Tongue (tissue), 2 donors: Measurements from ENCODE around the gene LLGL2. TPM values are rescaled to one million over a fixed set of nuclear protein-coding genes. Genes with fewer than 3 reads are reported as not detected.

Source experiments
- DNase-seq: peaks from one replicate; pipeline ENCODE4 v3.0.0-alpha.2; 2015
- total RNA-seq: library from RNA; depleted of rRNA; stranded (reverse); fragments of >200 nt; gene quantifications from one replicate; pipeline ENCODE4 v1.2.3, GENCODE V29; 2014

Gene LLGL2
- total RNA-seq, 1 donor from 2014 or later: 19.9 TPM

DNA sequence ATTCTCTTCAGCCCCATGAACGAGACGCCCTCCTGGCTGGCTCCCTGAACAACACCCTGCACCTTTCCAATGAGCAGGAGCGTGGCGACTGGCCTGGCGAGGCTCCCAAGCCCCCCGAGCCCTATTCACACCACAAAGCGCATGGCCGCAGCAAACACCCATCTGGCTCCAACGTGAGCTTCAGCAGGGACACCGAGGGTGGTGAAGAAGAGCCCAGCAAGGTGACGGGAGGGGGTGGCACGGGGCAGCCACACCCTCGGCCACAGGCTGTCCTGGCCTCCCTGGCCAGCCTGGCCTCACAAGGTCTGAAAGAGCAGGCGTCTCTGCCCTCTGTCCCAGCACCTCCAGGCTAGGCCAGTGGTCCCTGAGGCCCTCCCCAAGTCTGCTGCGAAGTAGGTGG lies 33.8 kb upstream of the LLGL2 start:
- DNase-seq: no peak

DNA sequence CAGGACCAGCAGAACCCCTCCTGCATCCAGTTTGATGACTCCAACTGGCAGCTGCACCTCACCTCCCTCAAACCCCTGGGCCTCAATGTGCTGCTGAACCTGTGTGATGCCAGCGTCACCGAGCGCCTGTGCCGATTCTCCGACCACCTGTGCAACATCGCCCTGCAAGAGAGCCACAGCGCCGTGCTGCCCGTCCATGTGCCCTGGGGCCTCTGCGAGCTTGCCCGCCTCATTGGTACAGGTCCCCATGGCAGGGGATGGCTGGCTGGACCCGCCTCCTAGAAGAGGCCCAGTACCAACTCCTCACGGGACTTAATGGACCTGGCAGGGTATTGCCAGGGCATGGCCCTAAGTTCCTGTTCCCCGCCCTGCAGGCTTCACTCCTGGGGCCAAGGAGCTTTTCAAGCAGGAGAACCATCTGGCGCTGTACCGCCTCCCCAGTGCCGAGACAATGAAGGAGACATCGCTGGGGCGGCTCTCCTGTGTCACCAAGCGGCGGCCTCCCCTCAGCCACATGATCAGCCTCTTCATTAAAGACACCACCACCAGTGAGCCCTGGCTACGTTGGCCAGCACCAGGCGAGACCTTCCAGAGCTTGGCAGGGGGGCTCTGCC lies 32.8 kb upstream of the LLGL2 start:
- no peak for DNase-seq

DNA sequence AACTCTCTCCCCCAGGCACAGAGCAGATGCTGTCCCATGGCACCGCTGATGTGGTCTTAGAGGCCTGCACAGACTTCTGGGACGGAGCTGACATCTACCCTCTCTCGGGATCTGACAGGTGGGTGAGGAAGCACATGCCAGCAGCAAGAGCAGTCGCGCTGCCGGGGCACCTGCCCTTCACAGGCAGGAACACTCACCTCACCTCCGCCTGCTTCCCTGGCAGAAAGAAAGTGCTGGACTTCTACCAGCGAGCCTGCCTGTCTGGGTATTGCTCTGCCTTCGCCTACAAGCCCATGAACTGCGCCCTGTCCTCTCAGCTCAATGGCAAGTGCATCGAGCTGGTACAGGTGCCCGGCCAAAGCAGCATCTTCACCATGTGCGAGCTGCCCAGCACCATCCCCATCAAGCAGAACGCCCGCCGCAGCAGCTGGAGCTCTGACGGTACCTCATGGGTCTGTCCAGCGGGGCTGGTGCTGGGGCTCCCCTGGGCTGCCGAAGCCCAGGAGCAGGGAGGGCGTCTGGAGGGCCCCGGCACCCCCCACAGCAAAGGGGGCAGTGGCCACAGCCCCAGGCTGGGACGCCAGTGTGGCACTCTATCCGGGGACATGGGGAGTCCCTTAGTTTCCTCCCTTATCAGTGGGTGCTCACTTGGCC lies 31.9 kb upstream of the LLGL2 start:
- DNase-seq: no peak

DNA sequence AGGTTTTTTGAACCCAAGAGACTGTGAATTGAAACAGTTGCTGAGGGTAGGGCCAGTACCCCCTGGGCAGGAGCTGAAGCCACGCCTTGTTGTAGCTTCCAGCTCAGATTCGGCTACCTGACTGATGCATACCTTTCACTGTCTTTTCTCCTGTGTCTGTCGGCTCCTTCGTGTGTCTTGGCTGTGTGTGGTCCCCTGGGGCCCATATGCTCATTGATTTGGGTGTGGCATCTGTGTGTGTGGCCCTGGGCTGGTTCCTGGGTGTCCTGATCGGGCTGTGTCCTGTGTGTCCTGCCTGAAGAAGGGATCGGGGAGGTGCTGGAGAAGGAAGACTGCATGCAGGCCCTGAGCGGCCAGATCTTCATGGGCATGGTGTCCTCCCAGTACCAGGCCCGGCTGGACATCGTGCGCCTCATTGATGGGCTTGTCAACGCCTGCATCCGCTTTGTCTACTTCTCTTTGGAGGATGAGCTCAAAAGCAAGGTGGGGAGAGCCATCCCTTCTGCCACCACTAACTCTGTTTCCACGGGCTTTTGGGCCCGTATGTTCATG lies 31.1 kb upstream of the LLGL2 start:
- no peak for DNase-seq

DNA sequence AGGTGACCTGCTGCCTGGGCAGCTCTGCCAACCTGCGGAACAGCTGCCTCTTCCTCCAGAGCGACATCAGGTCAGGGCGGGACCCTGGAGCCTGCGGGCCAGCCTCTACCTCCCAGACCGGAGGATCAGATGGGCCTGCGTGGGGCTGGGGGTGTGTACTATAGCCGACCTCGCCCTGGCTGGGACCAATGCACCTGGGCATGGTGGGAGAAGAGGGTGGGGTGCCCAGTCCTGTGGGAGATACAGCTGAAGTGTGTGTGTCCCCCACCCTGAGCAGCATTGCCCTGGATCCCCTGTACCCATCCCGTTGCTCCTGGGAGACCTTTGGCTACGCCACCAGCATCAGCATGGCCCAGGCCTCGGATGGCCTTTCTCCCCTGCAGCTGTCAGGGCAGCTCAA lies 29.5 kb upstream of the LLGL2 start:
- DNase-seq: no peak

DNA sequence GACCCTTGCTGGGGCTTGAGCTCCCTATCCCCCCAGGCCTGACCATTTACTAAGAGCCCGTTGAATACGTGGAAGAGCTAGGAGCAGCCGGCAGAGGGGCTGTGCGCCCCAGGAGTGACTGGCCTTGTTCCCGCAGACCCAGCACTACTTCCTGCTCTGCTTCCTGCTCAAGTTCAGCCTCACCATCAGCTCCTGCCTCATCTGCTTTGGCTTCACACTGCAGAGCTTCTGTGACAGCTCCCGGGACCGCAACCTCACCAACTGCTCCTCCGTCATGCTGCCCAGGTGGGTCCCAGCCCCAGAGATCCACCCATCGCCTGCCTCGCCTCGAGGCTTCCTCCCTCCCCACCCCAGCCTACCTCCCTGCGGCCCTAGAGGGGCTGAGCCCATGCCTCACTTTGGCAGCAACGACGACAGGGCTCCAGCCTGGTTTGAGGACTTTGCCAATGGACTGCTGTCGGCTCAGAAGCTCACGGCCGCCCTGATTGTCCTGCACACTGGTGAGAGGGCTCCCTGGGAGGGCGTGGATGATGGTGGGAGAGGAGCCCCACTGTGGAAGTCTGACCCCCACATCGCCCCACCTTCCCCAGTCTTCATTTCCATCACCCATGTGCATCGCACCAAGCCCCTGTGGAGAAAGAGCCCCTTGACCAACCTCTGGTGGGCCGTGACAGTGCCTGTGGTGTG lies 27.3 kb upstream of the LLGL2 start:
- no peak for DNase-seq

DNA sequence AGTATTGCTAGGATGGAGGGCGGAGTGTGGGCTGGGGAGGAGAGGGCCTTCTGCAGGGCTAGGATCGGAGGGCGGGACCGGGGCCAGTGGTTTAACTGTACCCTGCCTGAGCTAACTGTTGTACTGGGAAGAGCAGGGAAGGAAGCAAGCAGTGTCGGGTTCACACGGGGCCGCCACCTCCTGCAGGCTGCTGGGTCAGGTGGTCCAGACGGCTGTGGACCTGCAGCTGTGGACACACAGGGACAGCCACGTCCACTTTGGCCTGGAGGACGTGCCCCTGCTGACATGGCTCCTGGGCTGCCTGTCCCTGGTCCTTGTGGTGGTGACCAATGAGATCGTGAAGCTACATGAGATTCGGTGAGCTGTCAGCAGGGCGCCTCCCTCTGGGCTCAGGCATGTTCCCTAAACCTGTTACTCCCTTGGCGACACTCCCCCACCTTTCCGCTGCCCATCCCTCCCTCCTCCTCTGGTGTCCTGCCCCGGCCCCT lies 26.7 kb upstream of the LLGL2 start:
- no peak for DNase-seq

DNA sequence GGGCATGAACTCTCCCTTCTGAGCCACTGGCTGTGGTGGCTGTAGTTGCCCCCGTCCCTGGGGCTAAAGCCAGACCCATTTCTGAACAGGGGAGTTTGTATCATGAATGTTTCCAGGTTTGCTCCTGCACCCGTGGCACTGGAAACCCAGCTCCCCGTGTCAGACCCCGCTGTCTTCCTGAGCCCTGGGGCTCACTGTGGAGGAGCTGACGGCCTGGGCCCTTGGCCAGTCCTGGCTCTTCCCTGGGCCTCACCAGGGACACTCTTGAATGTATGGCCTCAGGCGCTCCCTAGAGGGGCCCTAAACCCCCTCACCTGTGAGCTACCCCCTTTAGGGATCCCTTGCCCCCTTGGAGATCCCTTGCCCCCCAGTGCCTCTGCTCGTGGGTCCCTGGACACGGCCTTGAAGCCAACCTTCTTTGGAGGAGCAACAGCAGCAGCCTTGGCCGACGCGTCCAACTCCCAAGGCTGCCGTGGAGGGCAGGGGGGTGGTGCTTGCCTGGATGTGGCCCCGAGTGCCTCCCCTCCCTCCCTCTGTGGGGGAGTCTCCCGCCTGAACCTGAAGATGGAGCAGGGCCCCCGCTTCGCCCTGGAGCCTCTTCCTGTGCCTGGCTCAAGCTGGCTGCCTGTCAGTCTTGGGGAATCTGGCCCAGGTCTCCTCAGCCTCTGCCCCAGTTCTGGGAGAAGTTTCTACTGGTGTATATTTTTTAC lies 26.0 kb upstream of the LLGL2 start:
- no peak for DNase-seq

DNA sequence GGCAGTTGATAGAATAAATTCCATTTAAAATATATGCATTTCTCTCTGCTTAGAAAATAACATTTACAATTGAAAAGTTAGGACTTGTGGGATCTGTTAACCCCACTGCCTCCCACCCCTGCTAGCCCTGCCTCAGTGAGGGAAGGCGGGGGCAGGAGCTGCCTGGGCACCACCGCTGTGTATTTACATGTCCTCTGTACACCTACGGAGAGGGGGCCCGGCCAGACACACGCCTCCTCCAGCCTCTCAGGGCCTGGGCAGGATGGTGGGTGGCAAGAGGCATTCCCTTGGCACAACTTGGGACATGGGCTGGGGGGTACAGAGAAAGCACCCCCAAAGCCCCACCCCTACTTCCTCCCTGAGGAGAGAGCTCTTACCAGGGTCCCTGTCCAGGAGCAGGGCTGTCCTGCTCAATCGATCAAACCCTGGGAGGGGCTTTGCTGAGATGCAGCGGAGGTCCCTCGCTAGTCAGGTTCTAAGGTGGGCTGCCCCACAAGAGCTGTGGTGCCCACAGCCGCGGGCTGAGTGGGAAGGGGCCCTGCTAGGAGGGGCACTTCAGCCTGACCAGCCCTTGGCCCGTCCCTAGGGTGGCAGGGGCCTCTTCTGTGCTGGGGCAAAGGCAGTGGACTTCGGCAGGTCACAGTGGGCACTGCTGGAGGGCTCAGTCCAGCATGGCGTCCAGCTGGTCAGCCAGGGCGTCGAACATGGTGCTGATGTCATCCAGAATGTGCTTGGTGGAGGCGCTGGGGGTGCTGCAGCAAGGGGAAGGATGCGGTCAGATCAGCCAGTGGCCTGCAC lies 24.9 kb upstream of the LLGL2 start:
- DNase-seq: no peak

DNA sequence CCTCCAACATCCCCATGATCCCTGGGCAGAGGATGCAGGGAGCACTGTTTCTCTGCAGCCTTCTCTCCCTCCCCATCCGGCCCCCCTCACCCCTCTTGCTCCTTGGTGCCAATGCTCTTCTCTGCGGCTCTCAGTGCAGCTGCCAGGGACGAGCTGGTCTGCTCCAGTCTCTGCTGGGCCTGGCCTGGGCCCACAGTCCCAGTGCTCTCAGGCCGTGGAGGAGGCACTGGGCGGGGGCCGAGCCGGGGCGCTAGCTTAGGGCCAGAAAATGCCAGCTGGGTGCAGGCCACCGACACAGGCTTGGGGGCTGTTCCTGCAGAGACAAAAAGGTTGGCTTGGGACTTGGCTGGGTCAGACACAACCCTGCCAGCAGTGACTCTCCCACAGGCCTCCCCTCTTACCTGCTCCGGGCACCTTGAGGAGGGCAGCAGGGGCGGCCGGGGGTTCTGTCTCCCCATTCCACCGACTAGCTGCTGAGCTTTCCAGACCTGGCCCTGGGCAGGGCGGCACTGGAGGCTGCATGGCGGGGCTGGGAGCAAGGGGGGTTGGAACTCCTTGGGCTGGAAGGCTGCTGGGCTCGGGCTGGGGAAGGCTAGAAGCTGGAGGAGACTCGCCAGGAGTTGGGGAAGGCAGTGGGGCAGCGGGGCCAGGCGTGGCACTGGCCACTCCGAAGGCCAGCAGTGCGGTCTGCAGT lies 24.0 kb upstream of the LLGL2 start:
- DNase-seq: peak; percentile 61

DNA sequence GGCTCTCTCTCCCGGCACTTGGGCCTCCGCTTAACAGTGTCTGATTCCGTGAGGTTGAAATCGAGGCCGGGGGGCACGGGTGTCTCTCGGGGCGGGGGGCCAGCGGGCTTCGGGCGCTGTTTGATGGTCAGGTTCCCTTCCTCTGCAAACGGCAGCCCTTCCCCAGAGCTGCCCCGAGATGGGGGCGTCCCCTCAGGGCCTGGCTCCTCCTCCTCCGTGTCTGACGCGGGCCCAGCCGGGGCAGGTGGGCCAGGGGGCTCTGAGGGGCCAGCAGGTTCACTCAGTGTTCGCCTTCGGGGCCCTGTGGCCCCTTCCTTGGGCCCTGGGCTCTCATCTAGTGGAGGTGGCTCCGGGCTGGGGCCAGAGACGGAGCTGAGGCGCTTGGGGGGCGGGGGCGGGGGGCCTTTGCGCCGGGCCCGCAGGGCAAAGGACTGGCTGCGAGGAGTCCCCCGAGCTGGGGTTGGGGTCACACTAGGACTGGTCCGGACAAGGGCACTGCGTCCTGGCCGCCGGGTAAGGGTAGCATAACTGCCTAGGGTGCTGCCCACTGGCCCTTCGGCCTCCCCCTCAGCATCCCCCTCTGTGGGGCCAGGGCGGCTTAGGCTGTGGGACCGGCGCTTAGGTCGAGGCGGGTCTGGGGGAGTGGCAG lies 23.3 kb upstream of the LLGL2 start:
- no peak for DNase-seq

DNA sequence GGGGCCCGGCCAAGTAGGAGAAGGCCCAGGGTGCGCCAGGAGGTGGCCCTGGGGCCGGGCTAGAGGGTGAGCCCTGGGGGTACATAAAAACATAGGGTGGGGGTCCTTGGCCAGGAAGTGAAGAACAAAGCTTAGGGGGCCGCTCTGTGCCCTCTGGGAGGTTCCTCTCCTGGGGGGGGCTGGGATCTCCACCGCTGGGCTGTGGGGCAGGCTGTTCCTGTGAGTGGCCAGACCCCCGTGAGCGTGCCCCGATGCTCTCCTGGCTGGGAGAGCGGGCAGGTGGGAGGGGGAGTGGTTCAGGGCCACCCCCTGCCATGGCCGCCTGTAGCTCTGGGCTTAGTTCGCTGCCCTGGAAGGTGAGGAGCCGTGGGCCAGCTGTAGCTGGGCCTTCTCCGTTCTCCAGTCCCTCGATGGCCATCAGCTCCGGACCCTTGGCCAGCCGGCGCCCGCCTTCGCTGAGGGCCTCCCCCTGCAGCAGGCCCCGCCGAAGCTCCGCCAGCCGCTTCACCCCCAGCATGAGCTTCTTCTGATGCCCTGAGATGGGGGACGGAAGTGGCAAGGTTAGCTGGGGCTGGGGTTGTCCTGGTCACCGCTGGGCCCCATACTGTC lies 22.7 kb upstream of the LLGL2 start:
- DNase-seq: no peak

DNA sequence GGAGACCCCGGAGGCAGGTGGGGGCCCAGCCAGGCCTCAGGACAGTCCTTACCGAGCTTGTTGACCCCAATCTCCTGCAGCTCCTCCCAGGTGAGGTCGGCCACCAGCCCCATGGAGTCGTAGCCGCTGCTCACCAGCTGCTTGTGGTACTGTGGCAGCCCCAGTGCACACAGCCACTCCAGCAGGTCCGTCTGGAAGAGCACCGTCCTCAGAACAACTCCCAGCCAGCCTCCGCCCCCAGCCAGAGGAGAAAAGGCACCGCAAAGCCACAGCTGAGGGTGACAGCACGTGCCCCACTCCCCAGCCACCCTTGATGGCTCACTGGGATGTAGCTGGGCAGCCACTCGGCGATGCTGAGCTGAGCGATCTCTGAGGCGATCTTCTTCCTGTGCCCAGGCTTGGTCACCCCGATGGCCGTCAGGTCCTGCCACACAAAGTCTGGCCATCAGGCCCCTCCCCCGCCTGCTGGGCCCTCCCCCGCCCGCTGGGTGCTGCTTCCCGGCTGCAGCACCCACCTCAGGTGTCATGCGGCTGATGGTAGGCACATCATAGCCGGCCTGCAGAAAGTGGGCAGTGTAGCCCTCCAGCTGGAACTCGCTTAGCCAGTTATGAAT lies 22.1 kb upstream of the LLGL2 start:
- DNase-seq: no peak

DNA sequence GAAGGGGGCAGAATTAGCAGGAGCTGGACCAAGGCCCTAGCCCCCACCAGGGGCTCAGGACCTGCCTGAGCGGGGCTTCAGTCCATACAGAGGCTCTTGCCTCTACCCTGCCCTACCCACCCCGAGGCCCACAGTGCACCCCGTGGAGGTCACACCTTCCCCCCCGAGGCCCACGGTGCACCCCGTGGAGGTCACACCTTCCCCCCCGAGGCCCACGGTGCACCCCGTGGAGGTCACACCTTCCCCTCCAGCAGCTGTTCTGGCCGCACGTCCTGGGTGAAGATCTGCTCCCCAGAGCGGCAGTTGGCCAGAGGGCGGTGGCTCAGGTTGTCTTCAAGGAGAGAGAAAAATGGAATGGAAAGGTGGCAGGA lies 21.5 kb upstream of the LLGL2 start:
- DNase-seq: no peak

DNA sequence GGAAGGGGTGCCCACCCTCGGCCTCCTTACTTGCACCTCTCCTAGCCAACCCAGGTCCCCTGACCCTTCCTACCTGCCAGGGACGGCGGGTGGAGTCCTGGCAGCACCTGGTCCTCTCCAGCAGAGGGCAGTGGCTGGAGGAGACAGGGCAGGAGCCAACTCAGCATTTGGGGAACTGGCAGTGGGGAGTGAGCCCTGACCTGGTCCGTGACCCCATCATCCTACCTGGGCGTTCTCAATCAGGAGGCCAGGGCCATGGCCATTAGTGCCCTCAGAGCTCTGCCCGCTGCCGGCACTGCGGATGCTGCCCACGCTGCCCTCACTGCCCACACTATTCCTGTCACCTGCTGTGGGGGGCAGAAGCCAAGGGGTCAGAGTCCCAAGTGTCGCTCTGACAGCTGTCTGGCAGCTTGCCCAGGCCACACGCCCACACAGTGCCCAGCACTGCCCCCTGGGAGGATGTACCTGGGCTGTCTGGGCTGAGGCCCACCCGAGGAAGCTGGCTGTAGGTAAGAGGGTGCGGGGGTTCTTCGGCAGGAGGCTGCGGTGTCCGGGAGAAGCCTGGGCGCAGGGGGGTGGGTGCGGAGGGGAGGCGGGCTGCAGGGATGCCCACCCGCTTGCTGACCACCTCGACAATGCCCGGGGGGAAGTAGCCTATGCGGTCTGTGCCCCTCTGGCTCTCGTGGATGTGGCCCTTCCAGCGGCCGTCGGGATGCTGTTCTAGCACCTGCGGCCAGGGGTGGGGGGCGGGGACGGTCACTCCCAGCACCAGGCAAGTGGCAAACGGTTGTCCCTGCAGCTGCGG lies 20.9 kb upstream of the LLGL2 start:
- no peak for DNase-seq

DNA sequence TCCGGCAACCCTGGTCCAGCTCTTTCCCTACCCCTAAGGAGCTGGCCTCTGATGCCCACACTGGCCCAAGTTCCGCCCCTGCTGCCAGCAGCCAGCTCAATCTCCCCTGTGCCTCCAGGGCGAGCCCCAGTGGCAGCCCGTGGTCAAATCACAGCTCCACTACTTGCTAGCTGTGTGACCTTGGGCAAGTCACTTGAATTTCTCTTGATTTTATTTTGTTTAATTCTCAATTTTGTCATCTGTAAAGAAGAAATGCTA lies 20.4 kb upstream of the LLGL2 start:
- no peak for DNase-seq

DNA sequence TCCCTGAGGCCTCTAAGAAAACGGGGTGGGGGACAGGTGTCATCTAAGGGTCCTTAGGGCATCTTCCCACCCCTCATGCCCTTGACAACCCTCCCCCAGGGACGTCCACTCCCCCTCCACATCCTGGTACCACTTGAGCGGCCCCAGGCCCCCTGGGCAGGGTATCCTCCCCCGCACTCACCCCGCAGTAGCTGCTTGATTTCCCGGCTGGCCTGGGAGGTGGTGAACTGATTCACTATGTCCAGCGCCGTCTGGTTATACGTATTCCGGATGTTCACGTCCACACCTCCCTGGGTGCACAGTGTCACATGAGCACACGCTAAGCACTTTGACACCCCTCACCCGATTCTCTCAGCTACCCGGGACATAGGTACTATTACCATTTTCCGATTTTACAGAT lies 19.9 kb upstream of the LLGL2 start:
- no peak for DNase-seq

DNA sequence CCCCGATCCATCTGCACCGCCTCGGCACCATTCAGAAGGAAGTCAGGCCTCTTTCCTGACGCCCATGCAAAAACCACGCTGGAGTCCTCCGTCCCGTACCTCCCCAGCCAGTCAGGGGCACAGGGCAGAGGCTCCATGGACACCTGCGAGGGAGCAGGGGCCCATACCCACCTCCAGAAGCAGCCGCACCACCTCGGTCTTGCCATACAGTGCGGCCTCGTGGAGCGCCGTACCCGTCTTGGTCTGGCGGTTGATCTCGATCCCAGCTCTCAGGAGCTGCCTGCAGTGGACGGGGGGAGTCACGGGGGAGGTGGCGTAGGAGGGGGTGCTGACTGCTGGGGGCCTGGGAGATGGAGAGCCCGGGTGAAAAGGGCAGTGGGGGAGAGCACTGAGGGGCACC lies 19.4 kb upstream of the LLGL2 start:
- no peak for DNase-seq

DNA sequence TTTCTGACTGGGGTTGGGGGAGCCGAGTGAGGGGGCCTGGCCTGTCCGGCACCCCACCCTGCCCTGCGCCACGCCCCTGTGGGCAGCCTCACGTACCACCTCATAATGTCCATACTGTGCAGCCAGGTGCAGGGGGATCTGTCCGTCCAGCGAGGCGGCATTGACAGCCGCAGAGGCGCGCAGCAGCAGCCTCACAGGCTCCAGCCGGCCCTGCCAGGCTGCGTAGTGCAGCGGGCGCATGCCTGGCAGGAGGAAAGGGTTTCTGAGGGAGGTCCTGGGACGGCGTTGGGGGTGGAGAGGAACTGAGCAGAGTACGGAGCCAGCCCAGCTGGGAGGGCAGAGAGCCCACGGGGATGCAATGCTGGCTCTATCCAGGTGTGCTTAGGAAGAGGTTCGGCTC lies 18.6 kb upstream of the LLGL2 start:
- DNase-seq: no peak
